H1 (cell line): ENCODE data around the gene TUT7.

ENCODE experiments used
- BRCA1 ChIP-seq: IDR thresholded peaks from 2 replicates; pipeline ENCODE4 v1.6.1; 2012; ENCODE audit warnings: low read depth, low read length, improper control_type of control experiment
- CBX5 ChIP-seq: fragments of 300-800, 300-1000 bp; sonication (generic); IDR thresholded peaks from 2 replicates; pipeline ENCODE4 v1.7.1; 2016; ENCODE audit warnings: antibody characterized with exemption, low read length, low read depth
- EGR1 ChIP-seq: IDR thresholded peaks from 2 replicates; pipeline ENCODE4 v1.6.1; 2011; ENCODE audit warnings: low read depth, low read length, borderline replicate concordance
- JUN ChIP-seq: IDR thresholded peaks from 2 replicates; pipeline ENCODE4 v1.6.1; 2011; ENCODE audit warnings: low read depth, mild to moderate bottlenecking, improper control_type of control experiment, low read length
- POLR2A ChIP-seq, 2 experiments: IDR thresholded peaks; 1 replicate in 1 of 2; 2 replicates in 1 of 2; pipeline ENCODE4 v1.6.1; 2011; ENCODE audit warnings: low read depth in 2 of 2, low read length in 2 of 2, mild to moderate bottlenecking in 2 of 2; ENCODE audit errors: control extremely low read depth in 1 of 2
- POLR2AphosphoS5 ChIP-seq: IDR thresholded peaks from 2 replicates; pipeline ENCODE4 v1.6.1; 2011; ENCODE audit warnings: low read depth, low read length
- SP4 ChIP-seq: IDR thresholded peaks from 2 replicates; pipeline ENCODE4 v1.6.1; 2012; ENCODE audit warnings: low read length, inconsistent platforms
- TAF1 ChIP-seq: IDR thresholded peaks from 2 replicates; pipeline ENCODE4 v1.6.1; 2011; ENCODE audit warnings: mild to moderate bottlenecking, low read depth, low read length
- TF ChIP-seq, protein P1 (sequence below): IDR thresholded peaks from 2 replicates; pipeline ENCODE4 v1.6.1; 2012; ENCODE audit warnings: low read length, inconsistent platforms
- TF ChIP-seq, protein P2 (sequence below), 3 experiments: IDR thresholded peaks; 1 replicate in 2 of 3; 2 replicates in 1 of 3; pipeline versions ENCODE4 v1.5.1 to v1.6.1; 2011; ENCODE audit warnings: low read length in 3 of 3, mild to moderate bottlenecking in 3 of 3, inconsistent platforms in 2 of 3, low read depth in 1 of 3, moderate library complexity in 1 of 3; ENCODE audit not compliant: insufficient read depth in 1 of 3; ENCODE audit errors: control extremely low read depth in 1 of 3

DNA sequence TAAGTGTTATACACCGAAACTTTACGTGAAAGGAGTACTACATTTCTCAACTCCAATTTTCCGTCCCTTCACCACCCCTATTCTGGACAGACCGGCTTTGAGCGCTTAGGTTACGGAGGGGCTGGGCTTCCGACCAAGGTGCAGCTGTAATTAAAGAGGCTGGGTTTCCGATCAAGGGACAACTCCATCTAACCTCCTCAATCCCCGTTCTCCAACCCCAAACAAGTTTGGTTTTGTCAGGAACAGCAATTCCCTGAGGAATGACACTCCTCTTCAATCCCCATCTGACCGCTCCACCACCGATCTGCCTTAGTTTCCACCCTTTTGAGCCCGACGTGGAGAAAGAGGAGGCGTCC is 577 bp downstream of the TUT7 start:
- TF ChIP-seq BRCA1 (no peak), POLR2AphosphoS5 (no peak), CBX5 (no peak), JUN (no peak), EGR1 (no peak), POLR2A (IDR thresholded peaks at IDR 0.05; ENCODE audit: control extremely low read depth in 1 of 2, low read depth in 2 of 2, low read length in 2 of 2) (no peak), TAF1 (no peak), SP4 (no peak)
- TF ChIP-seq, protein P1, sequence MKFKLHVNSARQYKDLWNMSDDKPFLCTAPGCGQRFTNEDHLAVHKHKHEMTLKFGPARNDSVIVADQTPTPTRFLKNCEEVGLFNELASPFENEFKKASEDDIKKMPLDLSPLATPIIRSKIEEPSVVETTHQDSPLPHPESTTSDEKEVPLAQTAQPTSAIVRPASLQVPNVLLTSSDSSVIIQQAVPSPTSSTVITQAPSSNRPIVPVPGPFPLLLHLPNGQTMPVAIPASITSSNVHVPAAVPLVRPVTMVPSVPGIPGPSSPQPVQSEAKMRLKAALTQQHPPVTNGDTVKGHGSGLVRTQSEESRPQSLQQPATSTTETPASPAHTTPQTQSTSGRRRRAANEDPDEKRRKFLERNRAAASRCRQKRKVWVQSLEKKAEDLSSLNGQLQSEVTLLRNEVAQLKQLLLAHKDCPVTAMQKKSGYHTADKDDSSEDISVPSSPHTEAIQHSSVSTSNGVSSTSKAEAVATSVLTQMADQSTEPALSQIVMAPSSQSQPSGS = no peak
- TF ChIP-seq, protein P2, sequence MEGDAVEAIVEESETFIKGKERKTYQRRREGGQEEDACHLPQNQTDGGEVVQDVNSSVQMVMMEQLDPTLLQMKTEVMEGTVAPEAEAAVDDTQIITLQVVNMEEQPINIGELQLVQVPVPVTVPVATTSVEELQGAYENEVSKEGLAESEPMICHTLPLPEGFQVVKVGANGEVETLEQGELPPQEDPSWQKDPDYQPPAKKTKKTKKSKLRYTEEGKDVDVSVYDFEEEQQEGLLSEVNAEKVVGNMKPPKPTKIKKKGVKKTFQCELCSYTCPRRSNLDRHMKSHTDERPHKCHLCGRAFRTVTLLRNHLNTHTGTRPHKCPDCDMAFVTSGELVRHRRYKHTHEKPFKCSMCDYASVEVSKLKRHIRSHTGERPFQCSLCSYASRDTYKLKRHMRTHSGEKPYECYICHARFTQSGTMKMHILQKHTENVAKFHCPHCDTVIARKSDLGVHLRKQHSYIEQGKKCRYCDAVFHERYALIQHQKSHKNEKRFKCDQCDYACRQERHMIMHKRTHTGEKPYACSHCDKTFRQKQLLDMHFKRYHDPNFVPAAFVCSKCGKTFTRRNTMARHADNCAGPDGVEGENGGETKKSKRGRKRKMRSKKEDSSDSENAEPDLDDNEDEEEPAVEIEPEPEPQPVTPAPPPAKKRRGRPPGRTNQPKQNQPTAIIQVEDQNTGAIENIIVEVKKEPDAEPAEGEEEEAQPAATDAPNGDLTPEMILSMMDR (IDR thresholded peaks at IDR 0.05; ENCODE audit: control extremely low read depth in 1 of 3, insufficient read depth in 1 of 3, low read depth in 1 of 3, low read length in 3 of 3) = no peak
